Endothelial cell of umbilical vein (primary cell): ENCODE measurements around the gene C1QTNF4.
A peak's percentile ranks its signal among the peaks of the same experiment; 100 is the strongest.

Source experiments
- CTCF ChIP-seq, 2 donors: IDR thresholded peaks; 1 replicate in 1 of 2; 2 replicates in 1 of 2; pipeline ENCODE4 v1.5.1; 2011; ENCODE audit warnings: low read length in 2 of 2, mild to moderate bottlenecking in 2 of 2, moderate library complexity in 2 of 2, control low read depth in 1 of 2, inconsistent platforms in 1 of 2, low read depth in 1 of 2; ENCODE audit not compliant: insufficient read depth in 1 of 2; ENCODE audit errors: extremely low read depth in 1 of 2
- EZH2 ChIP-seq: IDR thresholded peaks from 2 replicates; pipeline ENCODE4 v1.6.1; 2012; ENCODE audit warnings: borderline replicate concordance, low read depth, mild to moderate bottlenecking, moderate library complexity, low read length, inconsistent platforms; ENCODE audit not compliant: severe bottlenecking
- FOS ChIP-seq: IDR thresholded peaks from 2 replicates; pipeline ENCODE4 v1.6.1; 2011; ENCODE audit warnings: mild to moderate bottlenecking, low read length, moderate library complexity, borderline replicate concordance; ENCODE audit not compliant: insufficient read depth
- GATA2 ChIP-seq: IDR thresholded peaks from 2 replicates; pipeline ENCODE4 v1.7.0; 2011; ENCODE audit warnings: low read depth, mild to moderate bottlenecking, moderate library complexity, mixed read lengths, low read length; ENCODE audit not compliant: insufficient read length, insufficient read depth
- MAX ChIP-seq: IDR thresholded peaks from 2 replicates; pipeline ENCODE4 v1.6.1; 2011; ENCODE audit not compliant: insufficient read depth, insufficient read length
- MYC ChIP-seq: IDR thresholded peaks from one replicate; pipeline ENCODE4 v1.6.1; 2011; ENCODE audit warnings: mild to moderate bottlenecking, low read depth, low read length
- POLR2A ChIP-seq: IDR thresholded peaks from 2 replicates; pipeline ENCODE4 v1.6.1; 2012; ENCODE audit warnings: low read depth, mild to moderate bottlenecking, control low read depth, low read length
- POLR2AphosphoS5 ChIP-seq: IDR thresholded peaks from 2 replicates; pipeline ENCODE4 v1.6.1; 2012; ENCODE audit warnings: low read depth, mild to moderate bottlenecking, control low read depth, low read length, moderate library complexity; ENCODE audit not compliant: insufficient read depth

GRCh38 chr11:47553406-47553743 is 40.8 kb downstream of the C1QTNF4 start:
- TF ChIP-seq CTCF (IDR thresholded peaks at IDR 0.05; ENCODE audit: extremely low read depth in 1 of 2, insufficient read depth in 1 of 2, low read depth in 1 of 2, low read length in 2 of 2) = peak in 1 of 2 donors; percentile 1
- TF ChIP-seq POLR2A = no peak
- TF ChIP-seq POLR2AphosphoS5 = no peak
- TF ChIP-seq EZH2 = no peak
- no peak for TF ChIP-seq FOS
- no peak for TF ChIP-seq MAX
- no peak for TF ChIP-seq GATA2
- TF ChIP-seq MYC = no peak
